NCI-H1092 treated with DMSO at 0.1 percent for 48 hours (cell line): ENCODE results near the gene KLRG1.
A peak's percentile ranks its signal among the peaks of the same experiment; 100 is the strongest.

Experiments used
- DNase-seq: peaks from one replicate; lab custom pipeline; 2025; lab: John Stamatoyannopoulos, UW

The KLRG1 gene

DNA sequence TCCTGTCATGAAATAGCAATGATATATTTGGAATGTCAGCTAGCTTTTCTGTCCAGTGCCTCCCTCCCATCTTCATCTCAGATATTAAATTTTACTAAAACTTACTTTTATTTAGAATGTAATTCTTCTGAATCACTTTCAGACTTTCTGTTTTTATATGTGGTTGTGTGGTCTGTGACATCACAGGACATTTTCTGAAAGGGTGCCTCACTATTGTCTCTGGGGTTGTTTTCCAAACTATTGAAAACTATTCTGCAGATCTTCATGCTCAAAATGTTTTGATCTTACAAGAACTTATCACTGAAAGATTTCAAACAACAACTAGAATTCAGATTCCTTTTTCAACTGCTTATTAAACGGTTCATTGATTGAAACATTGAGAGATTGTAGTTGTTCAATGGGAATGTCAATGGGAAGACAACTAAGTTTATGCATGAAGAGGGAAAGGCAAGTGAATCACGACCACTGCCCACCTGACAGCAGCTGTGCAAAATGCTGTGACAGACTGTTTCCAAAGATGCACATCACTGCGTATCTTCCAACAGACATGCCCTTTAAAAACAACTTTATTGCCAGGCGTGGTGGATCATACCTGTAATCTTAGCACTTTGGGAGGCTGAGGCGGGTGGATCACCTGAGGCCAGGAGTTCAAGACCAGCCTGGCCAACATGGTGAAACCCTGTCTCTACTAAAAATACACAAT is 51.3 kb downstream of the KLRG1 start:
- no peak for DNase-seq

DNA sequence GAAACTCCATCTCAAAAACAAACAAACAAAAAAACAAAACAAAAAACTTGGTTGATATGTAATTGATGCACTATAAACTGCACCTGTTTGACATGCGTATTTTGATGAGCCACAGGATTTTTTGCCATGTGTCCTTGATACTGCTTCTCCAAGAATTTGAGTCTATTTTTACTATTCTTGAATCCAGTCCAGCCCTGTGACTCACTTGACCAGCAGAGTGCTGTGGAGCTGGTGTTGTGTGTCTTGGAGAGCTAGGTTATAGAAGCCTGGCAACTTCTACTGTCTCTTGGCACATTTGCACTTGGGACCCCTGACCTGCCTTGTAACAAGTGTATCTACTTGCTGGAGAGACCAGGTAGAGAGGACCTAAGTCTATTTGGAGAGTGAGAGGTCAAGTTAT is 52.0 kb downstream of the KLRG1 start:
- no peak for DNase-seq

- DNase-seq = no peak
Measured at GRCh38 chr12:9043766-9044165, 54.4 kb downstream of the KLRG1 start.

DNA sequence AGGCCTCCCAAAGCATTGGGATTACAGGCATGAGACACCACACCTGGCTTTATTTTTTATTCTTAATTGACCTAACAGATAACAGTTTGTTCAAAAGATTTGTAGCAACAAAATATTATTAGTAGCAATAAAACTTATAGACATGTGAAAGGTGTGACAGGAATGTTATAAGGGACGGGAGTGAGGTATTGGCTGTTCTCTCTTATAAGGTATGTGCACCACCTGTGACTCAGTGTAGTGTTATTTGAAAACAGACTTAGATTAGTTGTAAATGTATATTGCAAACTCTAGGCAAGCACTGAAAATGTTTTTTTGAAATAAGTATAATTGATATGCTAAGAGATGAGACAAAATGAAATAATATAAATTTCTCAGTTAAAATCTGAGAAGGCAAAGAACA is 57.8 kb downstream of the KLRG1 start:
- no peak for DNase-seq

DNA sequence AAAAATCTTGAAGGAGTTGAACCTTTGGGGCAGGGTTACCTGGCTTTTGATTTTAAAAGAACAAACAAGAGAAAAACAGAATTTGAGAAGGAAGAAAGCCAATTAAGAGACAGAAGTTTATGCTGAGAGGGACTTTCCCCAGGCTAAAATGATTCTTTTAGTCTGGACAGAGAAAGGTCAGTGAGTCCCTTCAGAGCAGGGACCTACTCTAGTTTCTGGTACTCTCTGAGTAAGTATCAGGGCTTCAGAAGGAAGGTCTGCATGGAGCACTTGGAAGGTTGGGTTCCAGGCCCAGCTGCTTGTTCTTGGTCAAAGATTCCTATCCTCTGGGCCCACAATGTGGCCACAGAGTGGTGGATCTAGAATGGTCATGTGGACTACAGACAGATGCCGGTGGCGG is 59.6 kb downstream of the KLRG1 start:
- no peak for DNase-seq

DNA sequence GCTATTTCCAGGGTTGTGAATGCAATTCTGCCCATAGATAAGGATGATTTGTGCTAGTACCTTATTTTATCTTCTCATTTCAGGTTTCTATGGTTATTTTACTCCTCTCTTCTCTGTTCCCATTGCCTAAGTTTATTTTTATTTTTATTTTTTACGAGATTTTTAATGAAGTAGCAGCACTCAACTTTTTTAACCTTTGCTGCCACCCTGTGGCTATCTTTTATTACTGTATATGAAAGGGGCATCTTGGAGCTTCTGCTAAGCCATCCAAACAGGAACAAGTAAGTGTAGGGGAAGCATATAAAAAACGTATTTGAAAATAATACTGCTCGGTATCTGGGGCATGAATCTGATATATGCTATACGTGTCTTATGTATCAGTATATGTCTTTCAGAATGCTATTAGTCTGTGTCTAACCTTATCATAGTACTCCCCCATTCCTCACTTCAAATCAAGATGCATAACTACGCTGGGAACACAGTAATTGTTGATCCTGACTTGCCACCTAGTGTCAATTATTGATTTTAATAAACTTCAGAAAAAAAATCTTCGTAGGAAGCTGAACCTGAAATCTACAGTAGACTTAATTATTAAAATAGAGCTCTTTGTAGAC is 60.3 kb downstream of the KLRG1 start:
- DNase-seq = peak; percentile 8

GRCh38 chr12:9050521-9051157 is 61.3 kb downstream of the KLRG1 start:
- DNase-seq = no peak

DNA sequence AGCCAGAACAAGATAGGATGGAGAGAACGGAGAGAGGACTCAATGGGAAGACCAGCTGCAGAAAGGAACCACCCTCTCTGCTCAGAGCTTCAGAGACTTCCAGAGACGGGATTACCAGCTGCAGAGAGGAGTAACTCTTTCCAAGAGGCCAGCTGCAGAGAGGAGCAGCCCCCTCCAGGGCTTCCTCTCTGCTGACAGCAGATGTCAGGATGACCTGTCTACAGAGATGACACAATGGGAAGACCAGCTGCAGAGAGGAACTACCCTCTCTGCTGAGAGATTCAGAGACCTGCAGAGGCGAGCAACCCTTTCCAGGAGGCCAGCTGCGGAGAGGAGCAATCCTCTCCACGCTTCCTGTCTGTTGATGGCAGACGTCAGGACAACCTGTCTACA is 61.8 kb downstream of the KLRG1 start:
- no peak for DNase-seq

DNA sequence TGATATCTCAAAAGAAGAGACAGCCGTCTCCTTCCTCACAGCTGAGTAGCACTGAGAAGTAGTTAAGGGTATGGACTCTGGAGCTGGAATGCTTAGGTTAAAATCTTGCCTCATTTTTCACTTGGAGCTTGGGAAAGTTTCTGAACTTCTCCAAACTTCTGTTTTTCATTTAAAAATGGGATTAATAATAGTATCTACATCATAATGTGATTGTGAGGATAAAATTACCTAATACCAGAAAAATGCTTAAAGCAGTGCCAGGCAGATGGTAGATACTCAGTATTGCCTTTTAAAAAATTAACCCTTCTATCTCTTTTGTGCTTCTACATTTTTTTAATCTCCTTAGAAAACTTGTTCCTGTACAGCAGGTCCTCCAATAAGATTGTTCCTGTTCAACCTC is 63.3 kb downstream of the KLRG1 start:
- DNase-seq = no peak
